A549 (cell line): ENCODE data around the gene PDILT.

Experiments used
- BHLHE40 ChIP-seq: IDR thresholded peaks from 2 replicates; pipeline ENCODE4 v1.6.1; 2012; ENCODE audit warnings: low read depth, low read length, inconsistent platforms
- KDM5A ChIP-seq: fragments of 200-600 bp; sonication (generic); IDR thresholded peaks from 2 replicates; pipeline ENCODE4 v1.6.1; 2016; ENCODE audit warnings: antibody characterized with exemption, mild to moderate bottlenecking
- NFE2L2 ChIP-seq: fragments of 150-350 bp; conservative IDR thresholded peaks from 2 replicates; pipeline ENCODE4 v1.6.1; 2014; ENCODE audit warnings: low read length
- NPAS2 ChIP-seq: fragments of 250-450 bp; sonication (Bioruptor Pico); IDR thresholded peaks from 2 replicates; pipeline ENCODE4 v1.8.0; 2022; ENCODE audit warnings: mild to moderate bottlenecking, moderate library complexity, borderline replicate concordance
- POLR2A ChIP-seq: IDR thresholded peaks from 2 replicates; pipeline ENCODE4 v1.6.1; 2012; ENCODE audit warnings: mild to moderate bottlenecking, low read length
- TF ChIP-seq, protein P1 (sequence below): fragments of >200 bp; sonication (Bioruptor Twin); formaldehyde crosslinking; IDR thresholded peaks from 3 replicates; pipeline ENCODE4 v1.5.1; 2016

DNA sequence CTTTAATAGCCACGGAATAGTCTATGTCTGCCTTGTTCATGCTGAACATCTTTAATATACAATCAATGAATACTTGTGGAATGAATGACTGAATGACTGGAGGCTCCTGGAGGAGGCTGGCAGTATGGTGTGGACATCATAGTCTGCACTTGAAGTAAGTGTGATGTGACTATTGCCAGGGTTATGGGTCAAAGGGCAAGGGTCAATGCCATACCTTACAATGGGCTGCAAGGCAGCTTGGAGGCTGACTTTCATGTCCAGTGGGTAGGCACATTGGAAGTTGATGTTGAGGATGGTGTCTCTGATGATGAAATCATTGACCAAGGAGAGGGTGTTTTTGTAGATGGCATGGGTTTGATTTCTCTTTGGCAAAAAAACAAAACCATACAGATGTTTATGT, 85.1 kb downstream of the PDILT start:
- TF ChIP-seq, protein P1, sequence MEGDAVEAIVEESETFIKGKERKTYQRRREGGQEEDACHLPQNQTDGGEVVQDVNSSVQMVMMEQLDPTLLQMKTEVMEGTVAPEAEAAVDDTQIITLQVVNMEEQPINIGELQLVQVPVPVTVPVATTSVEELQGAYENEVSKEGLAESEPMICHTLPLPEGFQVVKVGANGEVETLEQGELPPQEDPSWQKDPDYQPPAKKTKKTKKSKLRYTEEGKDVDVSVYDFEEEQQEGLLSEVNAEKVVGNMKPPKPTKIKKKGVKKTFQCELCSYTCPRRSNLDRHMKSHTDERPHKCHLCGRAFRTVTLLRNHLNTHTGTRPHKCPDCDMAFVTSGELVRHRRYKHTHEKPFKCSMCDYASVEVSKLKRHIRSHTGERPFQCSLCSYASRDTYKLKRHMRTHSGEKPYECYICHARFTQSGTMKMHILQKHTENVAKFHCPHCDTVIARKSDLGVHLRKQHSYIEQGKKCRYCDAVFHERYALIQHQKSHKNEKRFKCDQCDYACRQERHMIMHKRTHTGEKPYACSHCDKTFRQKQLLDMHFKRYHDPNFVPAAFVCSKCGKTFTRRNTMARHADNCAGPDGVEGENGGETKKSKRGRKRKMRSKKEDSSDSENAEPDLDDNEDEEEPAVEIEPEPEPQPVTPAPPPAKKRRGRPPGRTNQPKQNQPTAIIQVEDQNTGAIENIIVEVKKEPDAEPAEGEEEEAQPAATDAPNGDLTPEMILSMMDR: no peak
- TF ChIP-seq NPAS2 (CRISPR knock-in tag) (no peak), BHLHE40 (no peak), POLR2A (no peak), NFE2L2 (no peak), KDM5A (no peak)
